Hematopoietic multipotent progenitor cell (in vitro differentiated cells): ENCODE data around the gene TNFRSF19. TPM values are rescaled to one million over a fixed set of nuclear protein-coding genes. Genes with fewer than 3 reads are reported as not detected.
"Not testable (repeated sequence)": the region's sequence is repeated elsewhere in the genome, so short reads cannot be mapped to it uniquely, and the experiment has no call there.

Source experiments
- DNase-seq, 3 donors: peaks; one replicate each; pipeline ENCODE4 v3.0.0-alpha.2; 2011 to 2015; ENCODE audit warnings: low read depth in 2 of 3, low spot score in 2 of 3
- total RNA-seq: library from RNA; depleted of rRNA; stranded (reverse); fragments of >200 nt; gene quantifications from one replicate; pipeline ENCODE4 v1.2.3, GENCODE V29; 2012

Gene TNFRSF19
- 1.1 TPM for total RNA-seq

- DNase-seq: peak in 1 of 3 donors; percentile 12
Measured at GRCh38 chr13:23570099-23570920, at the start of gene TNFRSF19. TNFRSF19 (plus strand) TSS chr13:23570412; CDS start chr13:23590184, 19,772 bp downstream.

- DNase-seq: not testable (repeated sequence)
Measured at GRCh38 chr13:23529926-23530325, 40.3 kb upstream of the TNFRSF19 start.

- DNase-seq: no peak
Measured at GRCh38 chr13:23531446-23531845, 38.8 kb upstream of the TNFRSF19 start.

GRCh38 chr13:23534090-23534489 lies 36.1 kb upstream of the TNFRSF19 start:
- DNase-seq: no peak

GRCh38 chr13:23541221-23541824 lies 28.9 kb upstream of the TNFRSF19 start:
- no peak for DNase-seq

GRCh38 chr13:23544668-23545067 lies 25.5 kb upstream of the TNFRSF19 start:
- DNase-seq: no peak

- no peak for DNase-seq
Measured at GRCh38 chr13:23547000-23547590, 23.1 kb upstream of the TNFRSF19 start.

- DNase-seq: no peak
Measured at GRCh38 chr13:23549724-23550123, 20.5 kb upstream of the TNFRSF19 start.

- no peak for DNase-seq
Measured at GRCh38 chr13:23550163-23550562, 20.0 kb upstream of the TNFRSF19 start.

- no peak for DNase-seq
Measured at GRCh38 chr13:23551213-23552008, 18.8 kb upstream of the TNFRSF19 start.

GRCh38 chr13:23552171-23552570 lies 18.0 kb upstream of the TNFRSF19 start:
- DNase-seq: no peak

GRCh38 chr13:23552661-23553060 lies 17.6 kb upstream of the TNFRSF19 start:
- DNase-seq: no peak

GRCh38 chr13:23554000-23554399 lies 16.2 kb upstream of the TNFRSF19 start:
- no peak for DNase-seq

GRCh38 chr13:23557043-23557442 lies 13.2 kb upstream of the TNFRSF19 start:
- DNase-seq: no peak

- no peak for DNase-seq
Measured at GRCh38 chr13:23557733-23558132, 12.5 kb upstream of the TNFRSF19 start.

- peak in 1 of 3 donors; percentile 13 for DNase-seq
Measured at GRCh38 chr13:23558675-23559536, 11.3 kb upstream of the TNFRSF19 start.

- DNase-seq: no peak
Measured at GRCh38 chr13:23560571-23561089, 9.6 kb upstream of the TNFRSF19 start.

- no peak for DNase-seq
Measured at GRCh38 chr13:23561261-23561660, 9.0 kb upstream of the TNFRSF19 start.

GRCh38 chr13:23563085-23563845 lies 6.9 kb upstream of the TNFRSF19 start:
- no peak for DNase-seq
